HG02763 (cell line): Measurements from ENCODE around the gene STAT2.
A peak's percentile ranks its signal among the peaks of the same experiment; 100 is the strongest.
"Not testable (repeated sequence)": the region's sequence is repeated elsewhere in the genome, so short reads cannot be mapped to it uniquely, and the experiment has no call there.

Experiments
- ATAC-seq: cut with Tn5 transposase; IDR thresholded peaks from one replicate; pipeline ENCODE4 v1.9.1; 2021; ENCODE audit warnings: mild to moderate bottlenecking, moderate library complexity; ENCODE audit not compliant: unreplicated experiment

The STAT2 gene

GRCh38 chr12:56359851-56360767, at the start of gene STAT2:
Gene STAT2, minus strand, starts transcription at chr12:56360107. Its CDS starts 3,536 bp downstream, at chr12:56356571.
- peak; percentile 94 for ATAC-seq

- no peak for ATAC-seq
These were observed 49.0 kb upstream of the STAT2 start for GRCh38 chr12:56408799-56409417.

- ATAC-seq = not testable (repeated sequence)
These were observed 44.3 kb upstream of the STAT2 start for GRCh38 chr12:56404227-56404626.

GRCh38 chr12:56401612-56402011, 41.7 kb upstream of the STAT2 start:
- not testable (repeated sequence) for ATAC-seq

GRCh38 chr12:56401125-56401524, 41.2 kb upstream of the STAT2 start:
- ATAC-seq = not testable (repeated sequence)

- not testable (repeated sequence) for ATAC-seq
These were observed 39.6 kb upstream of the STAT2 start for GRCh38 chr12:56399466-56399865.

- ATAC-seq = no peak
These were observed 38.4 kb upstream of the STAT2 start for GRCh38 chr12:56398324-56398723.

- no peak for ATAC-seq
These were observed 32.4 kb upstream of the STAT2 start for GRCh38 chr12:56392331-56392730.

- ATAC-seq = no peak
These were observed 31.8 kb upstream of the STAT2 start for GRCh38 chr12:56391721-56392120.

- ATAC-seq = no peak
These were observed 29.5 kb upstream of the STAT2 start for GRCh38 chr12:56389412-56389811.

- no peak for ATAC-seq
These were observed 27.3 kb upstream of the STAT2 start for GRCh38 chr12:56387152-56387736.

GRCh38 chr12:56385873-56386272, 26.0 kb upstream of the STAT2 start:
- ATAC-seq = no peak

GRCh38 chr12:56382611-56383010, 22.7 kb upstream of the STAT2 start:
- no peak for ATAC-seq

GRCh38 chr12:56377989-56378316, 18.0 kb upstream of the STAT2 start:
- ATAC-seq = no peak

- no peak for ATAC-seq
These were observed 17.5 kb upstream of the STAT2 start for GRCh38 chr12:56377310-56377988.

- peak; percentile 60 for ATAC-seq
These were observed 15.9 kb upstream of the STAT2 start for GRCh38 chr12:56375598-56376434.

GRCh38 chr12:56374726-56375597, 15.1 kb upstream of the STAT2 start:
- peak; percentile 25 for ATAC-seq

- ATAC-seq = no peak
These were observed 13.6 kb upstream of the STAT2 start for GRCh38 chr12:56373515-56373914.

- ATAC-seq = no peak
These were observed 7.0 kb upstream of the STAT2 start for GRCh38 chr12:56366948-56367347.
